IMR-90 (cell line): ENCODE measurements around the gene CPA5. TPM values are rescaled to one million over a fixed set of nuclear protein-coding genes. Genes with fewer than 3 reads are reported as not detected.

Experiments used
- ATAC-seq: fragments of 200-7000 bp; cut with Tn5 transposase; 2 replicates; pipeline ENCODE4 v1.9.1; 2020; ENCODE audit warnings: low read depth, mild to moderate bottlenecking, moderate library complexity
- BruUV-seq: library from RNA; stranded (reverse); fragments of 400-500 nt; replicated peaks from 2 replicates; lab custom pipeline; 2021; lab: Mats Ljungman, UMichigan
- CTCF ChIA-PET: fragments of 300-600 bp; formaldehyde crosslinking; extraction: SDS; loops from one replicate; lab custom pipeline; 2021; ENCODE audit warnings: antibody characterized with exemption; lab: Yijun Ruan, JAX
- POLR2A ChIA-PET: fragments of 300-600 bp; sonication (Branson Sonifier 250); formaldehyde crosslinking; loops from one replicate; lab custom pipeline; 2022; ENCODE audit warnings: antibody characterized with exemption; ENCODE audit not compliant: unreplicated experiment; lab: Charles Lee
- DNase-seq: peaks from one replicate; pipeline ENCODE4 v3.0.0; 2013
- H2AFZ ChIP-seq: replicated peaks from 2 replicates; pipeline ENCODE3; 2013; ENCODE audit warnings: low read length, mild to moderate bottlenecking; ENCODE audit not compliant: poor library complexity
- H2AK5ac ChIP-seq: 2 replicates; pipeline ENCODE4 v1.6.1; 2013; ENCODE audit warnings: low read depth, low read length, inconsistent platforms
- H2AK9ac ChIP-seq: replicated peaks from 2 replicates; pipeline ENCODE3; 2013; ENCODE audit warnings: mild to moderate bottlenecking, low read depth, low read length, moderate library complexity; ENCODE audit not compliant: poor library complexity
- H2BK120ac ChIP-seq: 2 replicates; pipeline ENCODE4 v1.6.1; 2013; ENCODE audit warnings: low read depth, low read length, inconsistent platforms
- H2BK15ac ChIP-seq: 3 replicates; pipeline ENCODE4 v1.6.1; 2013; ENCODE audit warnings: low read depth, low read length, inconsistent platforms
- H2BK20ac ChIP-seq: 2 replicates; pipeline ENCODE4 v1.6.1; 2013; ENCODE audit warnings: low read depth, mild to moderate bottlenecking, inconsistent platforms, low read length, moderate library complexity
- H2BK5ac ChIP-seq: 2 replicates; pipeline ENCODE4 v1.6.1; 2013; ENCODE audit warnings: mild to moderate bottlenecking, low read depth, low read length, inconsistent platforms; ENCODE audit not compliant: poor library complexity, severe bottlenecking
- H3K14ac ChIP-seq: replicated peaks from 2 replicates; pipeline ENCODE4 v1.6.1; 2013; ENCODE audit warnings: low read depth, low read length, inconsistent platforms
- H3K18ac ChIP-seq: 2 replicates; pipeline ENCODE4 v1.6.1; 2013; ENCODE audit warnings: low read depth, low read length, control low read depth
- H3K23ac ChIP-seq: 2 replicates; pipeline ENCODE4 v1.6.1; 2013; ENCODE audit warnings: low read depth, low read length, inconsistent platforms
- H3K27ac ChIP-seq: 2 replicates; pipeline ENCODE4 v1.5.1; 2013; ENCODE audit warnings: mild to moderate bottlenecking, control low read depth, low read length; ENCODE audit not compliant: insufficient read depth
- H3K27me3 ChIP-seq: 2 replicates; pipeline ENCODE4 v1.6.1; 2013; ENCODE audit warnings: low read length; ENCODE audit not compliant: control insufficient read depth, insufficient read depth
- H3K36me3 ChIP-seq: 2 replicates; pipeline ENCODE4 v1.6.1; 2013; ENCODE audit warnings: low read length, mixed read lengths; ENCODE audit not compliant: control insufficient read depth, insufficient read depth
- H3K4ac ChIP-seq: 2 replicates; pipeline ENCODE4 v1.6.1; 2013; ENCODE audit warnings: low read depth, low read length, inconsistent platforms
- H3K4me1 ChIP-seq: 2 replicates; pipeline ENCODE4 v1.6.1; 2013; ENCODE audit warnings: low read length, mixed read lengths; ENCODE audit not compliant: control insufficient read depth, insufficient read depth
- H3K4me2 ChIP-seq: 2 replicates; pipeline ENCODE4 v1.6.1; 2013; ENCODE audit warnings: low read depth, mild to moderate bottlenecking, control low read depth, low read length, moderate library complexity
- H3K4me3 ChIP-seq: 2 replicates; pipeline ENCODE4 v1.5.1; 2013; ENCODE audit warnings: low read depth, mild to moderate bottlenecking, control low read depth, low read length, moderate library complexity; ENCODE audit not compliant: insufficient read depth
- H3K56ac ChIP-seq: 2 replicates; pipeline ENCODE4 v1.6.1; 2013; ENCODE audit warnings: low read length, inconsistent platforms; ENCODE audit not compliant: insufficient read depth; ENCODE audit errors: extremely low read depth
- H3K79me1 ChIP-seq, 2 experiments: 2 replicates each; pipeline ENCODE4 v1.6.1; 2013; ENCODE audit warnings: low read length in 2 of 2, inconsistent platforms in 1 of 2, low read depth in 1 of 2
- H3K9ac ChIP-seq: 2 replicates; pipeline ENCODE4 v1.6.1; 2013; ENCODE audit warnings: low read depth, low read length, control low read depth
- H3K9me1 ChIP-seq: 2 replicates; pipeline ENCODE4 v1.6.1; 2013; ENCODE audit warnings: low read length, inconsistent platforms; ENCODE audit not compliant: insufficient read depth
- H3K9me3 ChIP-seq: 2 replicates; pipeline ENCODE4 v1.6.1; 2013; ENCODE audit warnings: low read length; ENCODE audit not compliant: control insufficient read depth, insufficient read depth
- H4K20me1 ChIP-seq: 2 replicates; pipeline ENCODE4 v1.6.1; 2013; ENCODE audit warnings: low read length, inconsistent platforms; ENCODE audit not compliant: insufficient read depth
- H4K5ac ChIP-seq: 2 replicates; pipeline ENCODE4 v1.6.1; 2013; ENCODE audit warnings: mild to moderate bottlenecking, low read depth, low read length, control low read depth
- H4K8ac ChIP-seq, 2 experiments: 2 replicates each; pipeline ENCODE4 v1.6.1; 2013; ENCODE audit warnings: low read depth in 2 of 2, low read length in 2 of 2, control low read depth in 1 of 2, inconsistent platforms in 1 of 2
- H4K91ac ChIP-seq: 2 replicates; pipeline ENCODE4 v1.6.1; 2013; ENCODE audit warnings: low read depth, low read length, inconsistent platforms; ENCODE audit not compliant: insufficient read depth
- BHLHE40 ChIP-seq: fragments of 150-350 bp; IDR thresholded peaks from 2 replicates; pipeline ENCODE4 v1.6.1; 2016; ENCODE audit warnings: mild to moderate bottlenecking, low read depth, low read length
- CEBPB ChIP-seq: IDR thresholded peaks from 2 replicates; pipeline ENCODE4 v1.6.1; 2012; ENCODE audit warnings: low read depth, low read length, improper control_type of control experiment
- CHD1 ChIP-seq: IDR thresholded peaks from 2 replicates; pipeline ENCODE4 v1.6.1; 2012; ENCODE audit warnings: low read depth, low read length, improper control_type of control experiment
- FOS ChIP-seq: fragments of 150-350 bp; IDR thresholded peaks from 2 replicates; pipeline ENCODE4 v1.6.1; 2016; ENCODE audit warnings: low read depth, low read length
- MAFK ChIP-seq: IDR thresholded peaks from 2 replicates; pipeline ENCODE4 v1.6.1; 2012; ENCODE audit warnings: low read depth, low read length, improper control_type of control experiment
- MAZ ChIP-seq: IDR thresholded peaks from 2 replicates; pipeline ENCODE4 v1.6.1; 2012; ENCODE audit warnings: low read depth, mild to moderate bottlenecking, low read length, improper control_type of control experiment, moderate library complexity, borderline replicate concordance
- MXI1 ChIP-seq: IDR thresholded peaks from 2 replicates; pipeline ENCODE4 v1.6.1; 2012; ENCODE audit warnings: low read depth, mild to moderate bottlenecking, low read length, moderate library complexity, borderline replicate concordance
- NFE2L2 ChIP-seq: fragments of 150-350 bp; IDR thresholded peaks from 2 replicates; pipeline ENCODE4 v1.6.1; 2016; ENCODE audit warnings: low read depth, mild to moderate bottlenecking, low read length
- POLR2A ChIP-seq: IDR thresholded peaks from 2 replicates; pipeline ENCODE4 v1.6.1; 2012; ENCODE audit warnings: mild to moderate bottlenecking, low read depth, low read length
- RAD21 ChIP-seq: IDR thresholded peaks from 2 replicates; pipeline ENCODE4 v1.6.1; 2012; ENCODE audit warnings: low read length, improper control_type of control experiment
- RCOR1 ChIP-seq: IDR thresholded peaks from 2 replicates; pipeline ENCODE4 v1.6.1; 2012; ENCODE audit warnings: mild to moderate bottlenecking, low read length, improper control_type of control experiment; ENCODE audit not compliant: insufficient replicate concordance
- SMC3 ChIP-seq: fragments of 150-350 bp; IDR thresholded peaks from 2 replicates; pipeline ENCODE4 v1.6.1; 2016; ENCODE audit warnings: low read depth, mild to moderate bottlenecking, antibody characterized with exemption, low read length, moderate library complexity
- dilution Hi-C: fragments of 300-500 bp; cut with HindIII; formaldehyde crosslinking; loops from one replicate; pipeline ENCODE4 v1.14.3; 2018; ENCODE audit warnings: low sequenced_read_pairs; ENCODE audit not compliant: unreplicated experiment
- in situ Hi-C: fragments of 300-500 bp; cut with MboI; formaldehyde crosslinking; loops from 3 replicates; pipeline ENCODE4 v1.14.3; 2019; ENCODE audit warnings: low sequenced_read_pairs, inconsistent platforms, mixed read lengths
- intact Hi-C: fragments of 100-400 bp; cut with micrococcal nuclease; formaldehyde crosslinking; loops from 2 replicates; pipeline ENCODE4 v1.10.0; 2022
- polyA plus RNA-seq, 3 experiments: library from polyadenylated mRNA; depleted of rRNA; stranded (reverse); fragments of >200 nt; gene quantifications; 2 replicates each; pipeline ENCODE4 v1.2.3, GENCODE V29; 2012; ENCODE audit warnings: low replicate concordance in 1 of 3
- total RNA-seq: library from RNA; depleted of rRNA; stranded (reverse); fragments of >200 nt; gene quantifications from 2 replicates; pipeline ENCODE4 v1.2.3, GENCODE V29; 2012
- TF ChIP-seq, protein P1 (sequence below): fragments of 150-350 bp; IDR thresholded peaks from 2 replicates; pipeline ENCODE4 v1.6.1; 2017; ENCODE audit warnings: mild to moderate bottlenecking, antibody characterized with exemption, low read length, low read depth
- TF ChIP-seq, protein P2 (sequence below): conservative IDR thresholded peaks from 2 replicates; pipeline ENCODE4 v1.5.1; 2012; ENCODE audit warnings: mild to moderate bottlenecking, low read depth, low read length, improper control_type of control experiment
- TF ChIP-seq, protein P3 (sequence below): fragments of 150-350 bp; IDR thresholded peaks from 2 replicates; pipeline ENCODE4 v1.6.1; 2016; ENCODE audit warnings: low read depth, mild to moderate bottlenecking, low read length, moderate library complexity, borderline replicate concordance

CPA5 gene
- total and polyA plus RNA-seq, 2 of the 4 experiments (the other 2 are of a cell fraction), result under 0.01 to 0.86 TPM

DNA sequence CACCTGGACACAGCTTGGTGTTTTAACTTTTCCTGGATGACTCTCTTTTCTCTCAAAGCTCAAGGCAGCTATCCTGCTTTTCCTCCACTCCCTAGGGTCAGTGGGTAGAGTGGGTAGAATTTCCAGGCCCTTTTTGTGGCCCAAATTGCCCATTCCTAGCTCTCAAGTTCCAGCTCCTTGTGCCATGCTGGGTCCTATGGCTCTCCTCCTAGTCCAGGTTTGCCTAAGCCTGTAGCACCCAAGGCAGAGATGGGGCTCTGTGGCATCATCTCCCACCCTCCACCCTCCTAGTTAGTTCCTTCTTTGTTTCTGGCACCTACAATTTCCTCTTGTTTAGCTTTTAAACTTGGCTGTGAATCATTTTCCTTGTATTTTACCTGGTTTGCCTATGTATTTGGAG, 42.0 kb upstream of the CPA5 start:
- Histone ChIP-seq H2AK5ac (peak overlapping the region; percentile 48; the same call in 1 of the 2 replicates), H3K27me3 (no peaks in the 10 kb centered on the region), H4K20me1 (no peaks in the 10 kb centered on the region), H2BK5ac (no peak overlapping the region), H3K9ac (no peak overlapping the region), H3K4me1 (peaks cover 2% of the 10 kb centered on the region), H3K14ac (no peak overlapping the region), H3K9me3 (no peaks in the 10 kb centered on the region), H2AFZ (no peak overlapping the region), H3K4ac (peak overlapping the region; percentile 27; the same call in 1 of the 2 replicates), H2BK20ac (0 out of 2 replicates have a peak overlapping the region, but pooled peaks have one; percentile 51), H2BK120ac (no peak overlapping the region; the same call in 1 of the 2 replicates), H3K9me1 (no peaks in the 10 kb centered on the region; the same call in 1 of the 2 replicates), H3K27ac (no peak overlapping the region), H4K8ac (no peak overlapping the region), H3K79me1 (no peaks in the 10 kb centered on the region), H2AK9ac (no peak overlapping the region), H3K18ac (no peak overlapping the region), H3K23ac (peak overlapping the region; percentile 12; the same call in 1 of the 2 replicates), H2BK15ac (no peak overlapping the region), H3K4me2 (no peak overlapping the region), H3K4me3 (no peak overlapping the region), H3K56ac (no peak overlapping the region), H3K36me3 (peaks cover 2% of the 10 kb centered on the region; the same call in 1 of the 2 replicates), H4K91ac (no peak overlapping the region; the same call in 1 of the 2 replicates), H4K5ac (no peak overlapping the region)
- ChIA-PET CTCF (interaction anchor here (0.6 to 1.6 kb wide), 2 partner anchors 10 to 594 kb away, joined by 3 to 4 read pairs; partner anchors contain the start of gene CPA4), POLR2A (no interaction called here)
- dilution Hi-C loops, result no loop called here
- ATAC-seq, result no peak
- TF ChIP-seq RCOR1 (no peak), BHLHE40 (no peak), MAZ (no peak), NFE2L2 (no peak), FOS (no peak), RAD21 (no peak), CEBPB (no peak), POLR2A (no peak), SMC3 (no peak), MXI1 (no peak), MAFK (no peak), CHD1 (no peak)
- TF ChIP-seq, protein P1, sequence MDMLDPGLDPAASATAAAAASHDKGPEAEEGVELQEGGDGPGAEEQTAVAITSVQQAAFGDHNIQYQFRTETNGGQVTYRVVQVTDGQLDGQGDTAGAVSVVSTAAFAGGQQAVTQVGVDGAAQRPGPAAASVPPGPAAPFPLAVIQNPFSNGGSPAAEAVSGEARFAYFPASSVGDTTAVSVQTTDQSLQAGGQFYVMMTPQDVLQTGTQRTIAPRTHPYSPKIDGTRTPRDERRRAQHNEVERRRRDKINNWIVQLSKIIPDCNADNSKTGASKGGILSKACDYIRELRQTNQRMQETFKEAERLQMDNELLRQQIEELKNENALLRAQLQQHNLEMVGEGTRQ, result no peak
- TF ChIP-seq, protein P2, sequence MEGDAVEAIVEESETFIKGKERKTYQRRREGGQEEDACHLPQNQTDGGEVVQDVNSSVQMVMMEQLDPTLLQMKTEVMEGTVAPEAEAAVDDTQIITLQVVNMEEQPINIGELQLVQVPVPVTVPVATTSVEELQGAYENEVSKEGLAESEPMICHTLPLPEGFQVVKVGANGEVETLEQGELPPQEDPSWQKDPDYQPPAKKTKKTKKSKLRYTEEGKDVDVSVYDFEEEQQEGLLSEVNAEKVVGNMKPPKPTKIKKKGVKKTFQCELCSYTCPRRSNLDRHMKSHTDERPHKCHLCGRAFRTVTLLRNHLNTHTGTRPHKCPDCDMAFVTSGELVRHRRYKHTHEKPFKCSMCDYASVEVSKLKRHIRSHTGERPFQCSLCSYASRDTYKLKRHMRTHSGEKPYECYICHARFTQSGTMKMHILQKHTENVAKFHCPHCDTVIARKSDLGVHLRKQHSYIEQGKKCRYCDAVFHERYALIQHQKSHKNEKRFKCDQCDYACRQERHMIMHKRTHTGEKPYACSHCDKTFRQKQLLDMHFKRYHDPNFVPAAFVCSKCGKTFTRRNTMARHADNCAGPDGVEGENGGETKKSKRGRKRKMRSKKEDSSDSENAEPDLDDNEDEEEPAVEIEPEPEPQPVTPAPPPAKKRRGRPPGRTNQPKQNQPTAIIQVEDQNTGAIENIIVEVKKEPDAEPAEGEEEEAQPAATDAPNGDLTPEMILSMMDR, result no peak
- TF ChIP-seq, protein P3, sequence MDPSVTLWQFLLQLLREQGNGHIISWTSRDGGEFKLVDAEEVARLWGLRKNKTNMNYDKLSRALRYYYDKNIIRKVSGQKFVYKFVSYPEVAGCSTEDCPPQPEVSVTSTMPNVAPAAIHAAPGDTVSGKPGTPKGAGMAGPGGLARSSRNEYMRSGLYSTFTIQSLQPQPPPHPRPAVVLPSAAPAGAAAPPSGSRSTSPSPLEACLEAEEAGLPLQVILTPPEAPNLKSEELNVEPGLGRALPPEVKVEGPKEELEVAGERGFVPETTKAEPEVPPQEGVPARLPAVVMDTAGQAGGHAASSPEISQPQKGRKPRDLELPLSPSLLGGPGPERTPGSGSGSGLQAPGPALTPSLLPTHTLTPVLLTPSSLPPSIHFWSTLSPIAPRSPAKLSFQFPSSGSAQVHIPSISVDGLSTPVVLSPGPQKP, result no peak
- no TSS peak for BruUV-seq
- DNase-seq, result no peak
- in situ Hi-C loops, result no loop called here
- intact Hi-C loops, result no loop called here
